ELR (cell line): ENCODE measurements around the gene MICU2.
"Not testable (repeated sequence)": the region's sequence is repeated elsewhere in the genome, so short reads cannot be mapped to it uniquely, and the experiment has no call there.

Experiments
- DNase-seq: peaks from one replicate; pipeline ENCODE4 v3.0.0-alpha.2; 2015; ENCODE audit warnings: low read depth

The MICU2 gene

DNA sequence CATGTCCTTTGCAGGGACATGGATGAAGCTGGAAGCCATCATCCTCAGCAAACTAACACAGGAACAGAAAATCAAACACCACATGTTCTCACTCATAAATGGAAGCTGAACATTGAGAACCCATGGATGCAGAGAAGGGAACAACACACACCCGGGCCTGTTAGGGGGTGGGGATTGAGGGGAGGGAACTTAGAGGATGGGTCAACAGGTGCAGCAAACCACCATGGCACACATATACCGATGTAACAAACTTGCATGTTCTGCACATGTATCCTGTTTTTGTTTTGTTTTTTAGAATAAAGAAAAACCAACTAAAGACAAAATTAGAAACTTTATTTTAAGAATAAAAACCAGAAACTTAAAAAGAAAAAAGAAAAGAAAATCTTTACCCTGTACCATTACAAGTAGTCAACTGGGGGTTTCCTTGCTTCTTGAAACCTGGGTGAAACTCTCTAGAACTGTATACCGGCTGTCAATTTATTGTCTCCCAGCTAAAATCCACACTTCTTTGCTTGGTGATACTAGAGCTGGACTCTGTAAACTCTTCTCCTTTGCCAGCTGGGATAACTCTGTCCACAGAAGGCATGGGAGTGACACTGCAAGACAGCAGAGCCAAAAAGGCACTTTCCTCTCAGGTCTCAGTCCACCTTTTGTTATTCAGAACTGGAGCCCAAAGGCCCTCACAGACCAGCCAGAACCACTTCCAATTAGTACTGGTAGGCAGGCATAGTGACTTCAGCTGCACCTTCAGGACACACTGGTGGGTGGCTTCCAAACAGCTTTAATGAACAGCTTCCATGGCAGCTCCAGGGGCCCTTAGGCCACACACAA is 9.0 kb downstream of the MICU2 start:
- no peak for DNase-seq

DNA sequence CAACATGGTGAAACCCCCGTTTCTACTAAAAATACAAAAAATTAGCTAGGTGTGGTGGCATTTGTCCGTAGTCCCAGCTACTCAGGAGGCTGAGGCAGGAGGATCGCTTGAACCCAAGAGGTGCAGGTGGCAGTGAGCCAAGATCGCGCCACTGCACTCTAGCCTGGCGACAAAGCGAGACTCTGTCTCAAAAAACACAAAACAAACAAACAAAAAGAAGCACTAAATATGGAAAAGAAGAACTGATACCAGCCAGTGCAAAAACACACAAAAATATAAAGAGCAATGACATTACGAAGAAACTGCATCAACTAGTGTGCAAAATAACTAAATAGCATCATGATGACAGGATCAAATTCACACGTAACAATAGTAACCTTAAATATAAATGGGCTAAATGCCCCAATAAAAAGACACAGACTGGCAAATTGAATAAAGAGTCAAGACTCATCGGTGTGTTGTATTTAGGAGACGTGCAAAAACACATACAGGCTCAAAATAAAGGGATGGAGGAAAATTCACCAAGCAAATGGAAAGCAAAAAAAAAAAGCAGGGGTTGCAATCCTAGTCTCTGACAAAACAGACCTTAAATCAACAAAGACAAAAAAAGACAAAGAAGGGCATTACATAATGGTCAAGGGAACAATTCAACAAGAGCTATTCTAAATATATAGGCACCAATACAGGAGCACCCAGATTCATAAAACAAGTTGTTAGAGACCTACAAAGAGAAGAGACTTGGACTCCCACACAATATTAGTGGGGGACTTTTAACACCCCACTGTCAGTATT is 13.1 kb downstream of the MICU2 start:
- DNase-seq, result not testable (repeated sequence)

DNA sequence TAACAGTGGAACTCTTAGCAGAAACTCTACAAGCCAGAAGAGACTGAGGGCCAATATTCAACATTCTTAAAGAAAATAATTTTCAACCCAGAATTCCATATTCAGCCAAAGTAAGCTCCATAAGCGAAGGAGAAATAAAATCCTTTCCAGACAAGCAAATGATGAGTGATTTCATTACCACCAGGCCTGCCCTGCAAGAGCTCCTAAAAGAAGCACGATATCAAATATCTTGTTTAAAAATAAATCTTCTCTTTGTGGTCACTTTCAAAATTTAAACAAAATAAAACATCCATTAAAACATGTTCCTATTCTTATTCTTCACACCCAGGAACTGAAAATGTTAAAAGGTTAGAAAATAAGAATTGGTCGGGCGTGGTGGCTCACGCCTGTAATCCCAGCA is 13.7 kb downstream of the MICU2 start:
- no peak for DNase-seq

DNA sequence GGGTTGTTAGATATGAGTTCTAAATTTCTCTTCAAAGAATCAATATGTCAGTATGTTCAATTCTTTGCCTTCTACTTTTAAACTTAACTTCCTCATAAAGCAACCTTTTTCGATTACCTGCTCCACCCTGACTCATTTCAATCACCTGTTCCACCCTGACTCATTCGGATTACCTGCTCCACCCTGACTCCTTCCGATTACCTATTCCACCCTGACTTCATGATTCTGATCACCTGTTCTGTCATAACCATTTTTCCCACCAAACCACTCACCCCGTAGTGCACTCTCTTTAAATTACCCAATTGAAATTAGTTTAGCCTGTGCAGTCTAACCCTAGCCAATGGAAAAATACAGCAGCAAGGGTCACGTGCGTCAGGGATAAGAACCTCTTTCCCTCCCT is 14.5 kb downstream of the MICU2 start:
- not testable (repeated sequence) for DNase-seq

DNA sequence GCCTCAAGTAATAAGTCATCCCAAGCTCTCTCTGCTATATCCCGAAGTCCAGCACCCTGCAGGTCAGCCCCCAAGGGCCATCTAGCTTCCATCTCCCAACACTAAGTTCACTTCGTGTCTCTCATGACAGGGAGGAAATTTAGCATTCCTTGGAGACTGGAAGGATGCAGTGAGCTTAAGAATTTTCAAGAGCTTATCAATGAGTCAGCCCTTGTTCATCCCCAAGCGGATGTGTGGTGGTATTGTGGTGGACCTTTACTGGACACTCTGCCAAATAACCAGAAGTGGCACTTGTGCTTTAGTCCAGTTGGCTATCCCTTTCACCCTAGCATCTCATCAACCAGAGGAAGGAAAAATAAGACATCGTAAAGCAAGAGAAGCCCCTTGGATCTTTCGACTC is 15.6 kb downstream of the MICU2 start:
- DNase-seq, result peak; percentile 91

DNA sequence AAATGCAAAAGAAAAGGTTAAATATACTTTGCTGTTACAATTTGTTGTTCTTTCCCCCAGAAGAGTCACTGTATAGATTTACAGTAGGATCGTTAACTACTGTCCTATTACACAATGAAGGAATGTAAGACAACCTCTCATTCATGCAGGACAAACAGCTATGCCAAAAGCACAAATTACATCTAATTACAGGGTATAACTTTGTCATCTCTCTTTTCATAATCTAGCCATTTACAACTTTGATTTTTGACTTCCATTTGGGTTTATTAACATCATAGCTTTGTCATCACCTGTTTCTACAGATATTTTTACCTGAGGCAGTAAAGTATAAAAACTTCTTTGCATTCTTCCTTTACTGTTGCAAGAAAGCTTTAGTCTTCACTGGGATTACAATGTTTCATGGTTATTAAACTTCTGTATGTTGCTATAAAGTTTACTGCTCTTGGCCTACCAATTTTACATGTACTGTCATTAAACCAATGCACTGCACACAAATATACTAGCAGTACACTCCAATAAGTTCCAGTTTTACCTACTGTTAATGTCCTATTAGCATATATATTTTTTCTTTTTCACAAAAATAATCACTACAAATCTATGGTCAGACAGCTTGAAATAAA is 18.9 kb downstream of the MICU2 start:
- no peak for DNase-seq

DNA sequence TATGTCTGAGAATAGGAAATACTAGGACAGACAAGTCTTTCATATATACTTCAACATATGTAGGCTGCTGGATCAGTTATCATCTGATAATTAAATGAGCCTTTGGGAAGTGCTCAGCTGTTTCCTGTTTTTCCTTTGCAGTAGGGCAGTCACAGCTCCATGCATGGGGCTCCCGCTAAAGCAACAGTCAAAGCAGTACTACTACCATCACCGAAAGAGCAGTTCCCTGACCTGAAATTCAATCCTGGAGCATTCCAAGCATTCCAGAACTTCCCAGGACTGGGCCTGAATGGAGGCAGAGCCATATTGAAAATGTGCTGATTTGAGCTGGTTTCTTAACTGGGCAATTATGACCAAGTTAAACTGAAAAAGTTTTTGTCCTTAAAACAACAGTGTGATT is 20.5 kb downstream of the MICU2 start:
- DNase-seq, result peak; percentile 33

DNA sequence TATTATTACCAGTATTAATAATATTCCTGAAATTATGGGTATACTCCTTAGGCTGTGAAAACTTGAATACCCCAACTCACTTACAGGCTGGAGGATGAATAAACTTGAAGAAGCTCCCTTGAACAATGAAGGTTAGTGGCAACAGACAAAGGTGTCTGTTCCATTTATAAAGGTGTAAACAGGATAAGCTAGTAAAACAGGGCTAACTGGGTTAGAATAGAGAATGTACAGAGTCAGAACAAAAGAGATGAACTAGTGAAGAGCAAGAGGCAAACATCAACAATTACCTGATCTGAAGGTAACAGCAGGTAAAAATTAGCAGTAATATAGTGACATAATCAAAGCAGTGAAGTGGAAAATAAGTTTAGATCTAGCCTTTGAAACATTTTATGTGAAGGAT is 23.2 kb downstream of the MICU2 start:
- DNase-seq, result no peak

DNA sequence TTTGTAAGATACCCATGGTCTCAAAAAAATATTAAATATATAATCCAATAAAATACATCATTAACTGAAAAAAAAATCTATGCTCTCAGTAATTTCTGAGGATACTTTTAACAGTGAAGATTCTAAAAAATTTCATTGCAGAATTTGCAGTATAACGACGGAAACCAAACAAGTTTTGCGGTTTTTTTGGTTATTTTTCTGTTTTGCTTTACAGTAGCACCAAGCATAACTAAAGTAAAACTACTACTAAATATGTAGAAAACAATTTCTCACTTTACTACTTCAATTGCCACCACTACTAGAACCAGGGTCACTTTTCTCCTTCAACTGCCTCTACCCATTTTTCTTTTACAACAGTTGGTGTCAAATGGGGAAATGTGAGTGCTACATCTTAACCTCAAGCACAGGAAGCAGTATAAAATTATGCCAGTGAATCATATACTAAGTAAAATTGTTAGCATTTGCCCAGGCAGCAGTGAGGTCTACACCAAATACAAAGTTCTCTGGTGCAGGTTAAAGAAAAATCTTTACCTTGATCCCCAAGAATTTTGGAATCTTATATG is 24.1 kb downstream of the MICU2 start:
- DNase-seq, result peak; percentile 49

DNA sequence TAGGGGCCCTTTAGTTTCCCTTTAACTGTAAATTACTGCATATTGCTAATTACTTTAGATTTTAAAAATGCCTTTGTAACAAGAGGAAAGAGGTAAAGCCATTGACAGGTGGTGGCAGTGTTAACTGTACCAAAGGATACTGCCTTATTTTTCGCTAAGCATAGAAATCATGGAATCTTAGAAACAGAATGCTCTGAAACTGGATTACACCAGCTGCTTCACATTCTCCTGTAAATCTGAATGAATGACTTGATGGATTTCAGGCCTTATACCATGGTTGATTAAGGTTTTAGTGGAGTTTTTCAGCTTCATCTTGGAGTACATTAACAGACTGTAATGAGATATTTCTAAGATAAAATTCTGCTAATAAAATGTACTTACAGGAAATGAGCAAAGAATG is 25.2 kb downstream of the MICU2 start:
- DNase-seq, result no peak

DNA sequence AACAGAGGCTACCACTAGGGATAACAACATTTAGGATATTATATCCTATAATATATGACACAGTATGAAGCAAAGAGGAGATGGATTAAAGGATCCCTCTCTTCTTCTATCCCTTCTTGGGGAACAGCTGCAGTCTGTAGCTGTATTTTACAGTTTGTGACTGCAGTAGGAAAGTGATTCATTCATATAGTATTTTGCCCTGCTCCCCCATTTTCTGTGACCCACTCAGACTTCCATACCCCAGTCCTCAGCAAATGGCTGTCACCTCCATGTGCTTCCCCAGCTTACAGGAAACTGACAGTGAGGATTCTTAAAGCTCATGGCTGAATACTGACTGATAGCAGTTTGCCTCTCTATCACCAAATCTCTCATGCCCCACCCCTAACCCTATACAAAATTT is 27.5 kb downstream of the MICU2 start:
- DNase-seq, result peak; percentile 73

DNA sequence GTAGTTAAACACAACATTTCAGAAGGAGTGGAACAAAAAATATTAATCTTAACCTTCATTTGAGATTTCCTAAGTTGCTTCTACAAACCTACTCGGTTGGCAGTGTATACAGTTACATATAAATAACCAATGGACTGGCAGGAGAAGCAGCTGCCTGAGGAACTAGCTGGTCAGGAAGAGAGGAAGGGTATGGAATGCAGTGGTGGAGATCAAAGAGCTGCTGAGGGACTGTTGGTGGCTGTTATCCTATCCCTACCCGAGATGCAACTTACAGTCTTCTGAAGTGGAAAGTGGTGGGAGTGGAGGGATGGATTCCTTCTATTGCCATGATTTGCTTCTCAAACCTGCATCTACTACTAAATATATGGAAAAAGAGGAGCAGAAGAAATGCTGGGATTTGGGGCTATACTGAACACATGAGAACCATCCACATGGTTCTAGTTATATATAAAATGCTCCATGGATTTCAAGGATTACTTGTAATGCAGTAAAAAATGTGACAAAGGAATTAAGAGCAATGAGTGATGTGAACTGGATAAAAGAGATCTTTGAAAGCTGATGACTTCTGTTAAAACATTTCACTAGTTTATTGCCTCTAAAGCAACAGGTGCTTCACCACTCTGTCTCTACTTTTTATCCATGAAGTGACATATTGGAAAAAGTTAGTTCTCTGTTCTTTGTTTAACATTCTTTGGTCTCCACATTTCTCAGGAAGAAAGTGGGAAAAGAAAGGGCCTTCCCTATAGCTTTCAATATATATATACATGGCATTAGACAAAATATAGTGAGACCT is 29.9 kb downstream of the MICU2 start:
- no peak for DNase-seq

DNA sequence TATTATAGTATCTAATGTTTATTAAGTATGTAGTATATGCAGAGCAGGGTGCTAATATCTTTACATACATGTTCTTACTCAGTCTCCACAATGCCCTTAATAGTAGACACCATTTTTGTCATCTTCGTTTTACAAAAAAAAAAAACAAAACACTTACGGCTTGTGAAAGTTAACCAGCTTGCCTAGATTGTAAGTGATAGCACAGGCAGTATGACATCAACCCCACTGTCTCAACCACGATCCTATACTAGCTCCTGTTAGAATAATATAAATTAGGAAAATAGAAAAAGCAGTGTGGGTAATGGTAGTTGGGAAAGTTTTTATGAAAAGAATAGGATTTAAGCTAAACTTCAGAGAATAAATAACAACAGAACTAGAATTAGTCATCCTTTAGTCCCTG is 34.3 kb downstream of the MICU2 start:
- no peak for DNase-seq

DNA sequence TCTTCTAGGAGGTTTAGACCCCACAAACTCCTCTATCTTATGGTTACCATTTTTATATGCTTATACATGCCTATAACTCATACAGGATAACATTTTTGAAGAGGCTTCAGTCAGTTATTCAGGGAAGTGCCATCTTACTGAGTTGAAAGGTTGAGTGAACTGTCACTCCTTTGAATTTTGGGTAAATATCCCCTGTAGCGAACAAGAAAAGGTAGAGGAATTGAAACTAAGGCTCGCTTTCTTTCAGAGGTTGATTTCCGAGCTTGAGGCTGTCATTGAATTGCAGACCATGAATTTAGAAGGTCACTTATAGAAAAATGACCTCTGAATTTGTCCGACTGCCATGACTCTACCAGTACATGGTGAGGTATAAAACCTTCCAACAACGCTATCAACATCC is 35.1 kb downstream of the MICU2 start:
- no peak for DNase-seq

DNA sequence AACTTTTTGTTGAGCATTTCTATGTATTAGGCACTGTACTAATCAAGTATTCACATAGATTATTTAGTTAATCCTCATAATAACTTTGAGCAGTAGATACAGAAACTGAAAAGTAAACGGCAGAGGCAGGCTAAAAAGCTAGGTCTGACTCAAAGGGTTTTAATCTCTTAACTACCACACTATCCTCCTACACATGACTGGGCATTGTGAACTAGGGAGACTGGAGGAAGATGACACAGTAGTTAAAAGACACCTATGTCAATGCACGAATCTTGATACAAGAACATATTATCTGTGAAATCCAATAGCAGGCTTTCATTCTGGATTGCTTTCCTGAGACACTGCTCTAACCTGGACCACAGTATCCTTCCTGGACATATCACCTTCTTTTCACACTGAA is 36.3 kb downstream of the MICU2 start:
- DNase-seq, result no peak

DNA sequence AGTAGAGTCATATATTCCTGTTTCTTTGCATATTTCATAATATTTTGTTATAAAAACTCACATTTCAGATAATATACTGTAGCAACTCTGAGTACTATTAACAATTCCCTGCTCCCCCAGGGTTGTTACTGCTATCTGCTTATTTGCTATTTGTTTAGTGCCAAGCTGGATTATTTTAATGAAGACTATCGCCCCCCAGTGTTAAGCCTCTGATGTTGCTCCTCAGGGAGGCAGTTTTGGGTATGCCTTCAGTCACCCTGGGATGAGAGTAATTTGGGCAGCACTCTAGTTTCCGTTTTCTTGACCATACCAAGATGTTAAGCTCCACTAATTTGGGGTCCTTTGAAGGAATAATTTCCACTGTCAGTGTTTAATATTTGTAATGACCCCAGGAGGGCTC is 46.0 kb downstream of the MICU2 start:
- DNase-seq, result peak; percentile 52

DNA sequence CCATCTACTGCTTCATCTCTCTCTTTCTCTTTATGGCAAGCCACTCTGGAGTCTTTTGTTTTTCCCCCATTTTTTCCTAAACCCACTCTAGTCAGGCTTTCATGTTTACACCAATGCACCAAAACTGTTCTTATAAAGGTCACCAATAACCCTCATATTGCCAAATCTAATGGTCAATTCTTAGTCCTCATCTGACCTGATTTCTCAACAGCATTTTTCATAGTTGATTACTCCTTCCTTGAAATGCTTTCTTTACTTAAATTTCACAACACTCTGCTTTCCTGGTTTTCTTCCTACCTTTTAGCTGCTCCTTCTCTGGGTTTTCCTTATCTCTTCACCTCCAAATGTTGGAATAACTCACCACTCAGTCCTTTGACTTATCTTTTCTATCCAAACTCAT is 47.9 kb downstream of the MICU2 start:
- DNase-seq, result no peak

DNA sequence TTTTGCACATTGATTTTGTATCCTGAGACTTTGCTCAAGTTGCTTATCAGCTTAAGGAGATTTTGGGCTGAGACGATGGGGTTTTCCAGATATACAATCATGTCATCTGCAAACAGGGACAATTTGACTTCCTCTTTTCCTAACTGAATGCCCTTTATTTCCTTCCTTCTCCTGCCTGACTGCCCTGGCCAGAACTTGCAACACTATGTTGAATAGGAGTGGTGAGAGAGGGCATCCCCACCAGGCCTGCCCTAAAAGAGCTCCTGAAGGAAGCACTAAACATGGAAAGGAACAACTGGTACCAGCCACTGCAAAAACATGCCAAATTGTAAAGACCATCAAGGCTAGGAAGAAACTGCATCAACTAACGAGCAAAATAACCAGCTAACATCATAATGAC is 50.7 kb downstream of the MICU2 start:
- not testable (repeated sequence) for DNase-seq

DNA sequence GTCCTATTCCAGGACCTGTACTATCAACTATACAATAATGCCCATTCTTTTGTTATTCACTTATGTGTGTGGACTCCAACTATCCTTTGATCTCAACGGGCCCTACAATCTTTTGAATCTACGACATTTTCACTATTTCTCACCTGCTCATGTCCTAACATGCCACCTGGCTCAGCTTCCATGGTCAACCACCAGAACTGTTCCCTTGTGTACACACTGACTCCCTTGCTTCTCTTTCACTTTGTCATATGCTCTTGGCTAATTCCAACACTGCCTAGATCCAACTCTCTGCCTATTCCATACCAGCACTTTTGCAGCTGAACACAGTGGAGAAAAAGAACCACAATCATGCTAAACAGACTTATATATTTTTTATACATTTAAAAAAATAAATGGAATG is 53.1 kb downstream of the MICU2 start:
- no peak for DNase-seq

DNA sequence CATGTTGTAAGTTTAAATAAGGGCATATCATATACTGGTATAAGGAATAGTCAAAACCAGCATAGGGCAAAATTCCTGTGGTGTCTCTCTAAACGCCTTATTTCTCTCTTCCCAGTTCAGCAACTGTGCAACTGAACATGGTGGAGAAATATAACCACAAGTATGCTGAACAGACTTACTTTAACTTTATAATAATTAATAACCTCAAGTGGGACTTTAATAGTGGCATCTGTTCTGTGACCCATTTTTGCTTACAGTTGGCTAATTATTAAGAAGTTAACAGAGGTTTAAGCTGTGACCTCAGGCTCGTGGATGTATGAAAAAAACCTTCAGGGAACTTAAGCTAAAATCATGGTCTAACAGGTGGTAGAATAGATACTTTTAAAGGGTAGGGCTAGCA is 54.3 kb downstream of the MICU2 start:
- DNase-seq, result no peak

DNA sequence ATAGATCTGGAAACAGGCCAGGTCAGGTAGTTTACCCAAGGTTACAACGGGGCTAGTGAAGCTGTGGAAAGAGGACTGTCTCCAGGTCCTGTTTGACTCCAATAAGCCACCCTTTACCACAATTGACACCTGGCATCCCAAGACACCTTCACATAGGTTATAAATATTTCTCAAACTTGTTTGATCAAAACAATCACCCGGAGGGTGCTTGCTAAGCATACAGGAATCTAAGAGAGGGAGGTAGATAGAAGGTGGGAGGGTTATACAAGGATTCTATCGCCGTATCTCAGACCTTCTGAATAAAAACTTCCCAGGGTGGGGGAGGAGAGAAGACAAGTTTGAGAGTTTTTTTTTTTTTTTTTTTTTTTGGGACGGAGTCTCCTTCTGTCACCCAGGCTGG is 55.4 kb downstream of the MICU2 start:
- no peak for DNase-seq

DNA sequence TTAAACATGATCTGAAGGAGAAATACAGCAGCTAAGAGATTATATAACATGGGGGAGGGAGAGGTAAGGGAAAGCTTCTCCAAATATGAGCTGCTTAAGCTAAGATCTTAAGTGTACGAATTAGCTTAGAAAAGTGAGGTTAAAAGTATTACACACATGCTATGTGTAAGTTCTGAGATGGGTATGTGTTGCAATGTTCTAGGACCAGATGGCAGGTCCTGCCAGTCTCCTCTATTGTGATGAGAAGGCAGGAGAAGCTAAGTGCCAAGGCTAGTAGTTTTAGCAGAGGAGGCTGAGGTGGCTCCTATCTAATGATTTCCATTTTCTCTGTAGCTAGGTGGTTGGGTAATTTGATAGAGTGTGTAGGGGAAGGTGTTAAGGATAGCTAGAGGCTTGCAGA is 57.6 kb downstream of the MICU2 start:
- DNase-seq, result no peak
